Measurements from ENCODE around the gene NLRX1.
A peak's percentile ranks its signal among the peaks of the same experiment; 100 is the strongest.

The NLRX1 gene

GRCh38 chr11:119154178-119154577, 14.3 kb upstream of the NLRX1 start:
- no peak overlapping the region for H3K4me3 ChIP-seq (ENCODE audit: control insufficient read depth, low read depth, low read length)
- no peak for DNase-seq (ENCODE audit: low read depth)
- TF ChIP-seq, protein P1, sequence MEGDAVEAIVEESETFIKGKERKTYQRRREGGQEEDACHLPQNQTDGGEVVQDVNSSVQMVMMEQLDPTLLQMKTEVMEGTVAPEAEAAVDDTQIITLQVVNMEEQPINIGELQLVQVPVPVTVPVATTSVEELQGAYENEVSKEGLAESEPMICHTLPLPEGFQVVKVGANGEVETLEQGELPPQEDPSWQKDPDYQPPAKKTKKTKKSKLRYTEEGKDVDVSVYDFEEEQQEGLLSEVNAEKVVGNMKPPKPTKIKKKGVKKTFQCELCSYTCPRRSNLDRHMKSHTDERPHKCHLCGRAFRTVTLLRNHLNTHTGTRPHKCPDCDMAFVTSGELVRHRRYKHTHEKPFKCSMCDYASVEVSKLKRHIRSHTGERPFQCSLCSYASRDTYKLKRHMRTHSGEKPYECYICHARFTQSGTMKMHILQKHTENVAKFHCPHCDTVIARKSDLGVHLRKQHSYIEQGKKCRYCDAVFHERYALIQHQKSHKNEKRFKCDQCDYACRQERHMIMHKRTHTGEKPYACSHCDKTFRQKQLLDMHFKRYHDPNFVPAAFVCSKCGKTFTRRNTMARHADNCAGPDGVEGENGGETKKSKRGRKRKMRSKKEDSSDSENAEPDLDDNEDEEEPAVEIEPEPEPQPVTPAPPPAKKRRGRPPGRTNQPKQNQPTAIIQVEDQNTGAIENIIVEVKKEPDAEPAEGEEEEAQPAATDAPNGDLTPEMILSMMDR (IDR thresholded peaks at IDR 0.05; ENCODE audit: control insufficient read depth, insufficient read depth, low read depth, low read length, missing control alignments): no peak

DNA sequence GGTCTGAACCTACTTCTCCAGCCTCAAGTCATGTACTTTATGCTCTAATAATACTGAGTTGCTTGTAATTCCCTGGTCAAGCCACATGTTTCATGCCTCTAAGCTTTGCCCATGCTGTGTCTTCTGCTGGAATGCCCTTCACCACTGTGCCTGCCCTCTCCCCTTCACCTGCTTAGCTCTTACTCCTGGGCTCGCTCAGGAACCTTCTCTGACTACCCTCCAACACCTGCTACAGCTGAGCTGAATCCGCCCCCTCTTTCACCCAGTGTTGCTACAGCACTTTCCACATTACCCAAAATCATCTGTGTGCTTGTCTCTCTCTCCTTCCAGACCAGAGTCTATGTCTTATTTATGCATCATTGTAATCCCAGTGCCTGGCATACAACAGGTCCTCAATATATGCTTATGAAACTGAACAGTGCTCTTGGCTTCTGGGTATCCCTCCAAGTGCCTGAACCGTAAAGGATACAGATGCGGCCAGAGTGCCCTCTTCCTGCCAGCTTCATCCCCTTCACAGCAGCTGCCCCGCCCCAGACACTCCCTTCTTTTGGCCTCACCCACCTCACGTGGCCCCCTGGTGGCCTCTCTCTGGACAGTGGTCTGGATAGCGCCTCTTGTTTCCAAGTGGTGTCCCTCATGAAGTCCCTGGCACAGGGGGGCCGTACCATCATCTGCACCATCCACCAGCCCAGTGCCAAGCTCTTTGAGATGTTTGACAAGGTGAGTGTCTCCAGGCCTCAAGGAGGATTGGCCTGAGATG, 12.6 kb upstream of the NLRX1 start:
- TF ChIP-seq, protein P1 (IDR thresholded peaks at IDR 0.05; ENCODE audit: control insufficient read depth, insufficient read depth, low read depth, low read length, missing control alignments): peak; percentile 12
- DNase-seq (ENCODE audit: low read depth): no peak
- no peak overlapping the region for H3K4me3 ChIP-seq (ENCODE audit: control insufficient read depth, low read depth, low read length)

- DNase-seq (ENCODE audit: low read depth): no peak
- H3K4me3 ChIP-seq (ENCODE audit: control insufficient read depth, low read depth, low read length): no peak overlapping the region
- TF ChIP-seq, protein P1 (IDR thresholded peaks at IDR 0.05; ENCODE audit: control insufficient read depth, insufficient read depth, low read depth, low read length, missing control alignments): no peak
Observed at GRCh38 chr11:119156496-119156895, 12.0 kb upstream of the NLRX1 start.

GRCh38 chr11:119157063-119157462, 11.5 kb upstream of the NLRX1 start:
- TF ChIP-seq, protein P1 (IDR thresholded peaks at IDR 0.05; ENCODE audit: control insufficient read depth, insufficient read depth, low read depth, low read length, missing control alignments): no peak

DNA sequence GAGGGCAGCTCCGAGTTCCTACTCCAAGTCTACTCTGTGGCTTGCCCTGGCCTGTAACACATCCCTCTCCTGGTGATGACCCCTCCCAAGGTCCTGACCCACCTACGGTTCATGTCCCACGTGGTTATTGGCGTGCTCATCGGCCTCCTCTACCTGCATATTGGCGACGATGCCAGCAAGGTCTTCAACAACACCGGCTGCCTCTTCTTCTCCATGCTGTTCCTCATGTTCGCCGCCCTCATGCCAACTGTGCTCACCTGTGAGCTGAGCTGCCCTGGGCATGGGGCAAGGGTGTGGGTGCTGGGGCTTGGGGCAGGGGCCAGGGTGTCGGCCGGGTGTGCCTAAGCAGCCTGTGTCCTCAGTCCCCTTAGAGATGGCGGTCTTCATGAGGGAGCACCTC, 10.1 kb upstream of the NLRX1 start:
- no peak for DNase-seq (ENCODE audit: low read depth)
- H3K4me3 ChIP-seq (ENCODE audit: control insufficient read depth, low read depth, low read length): no peak overlapping the region
- TF ChIP-seq, protein P1 (IDR thresholded peaks at IDR 0.05; ENCODE audit: control insufficient read depth, insufficient read depth, low read depth, low read length, missing control alignments): no peak

More at GRCh38 chr11:119157063-119157462, 11.5 kb upstream of the NLRX1 start:
- no peak overlapping the region for H3K4me3 ChIP-seq (ENCODE audit: control insufficient read depth, low read depth, low read length)
- DNase-seq (ENCODE audit: low read depth): no peak

- TF ChIP-seq, protein P1 (IDR thresholded peaks at IDR 0.05; ENCODE audit: control insufficient read depth, insufficient read depth, low read depth, low read length, missing control alignments): no peak
- no peak overlapping the region for H3K4me3 ChIP-seq (ENCODE audit: control insufficient read depth, low read depth, low read length)
- DNase-seq (ENCODE audit: low read depth): no peak
Observed at GRCh38 chr11:119160151-119160550, 8.4 kb upstream of the NLRX1 start.
